ENCODE measurements around the gene RRP36.

Gene RRP36

GRCh38 chr6:43076464-43077332, 55.3 kb downstream of the RRP36 start:
- no peak for DNase-seq (ENCODE audit: low read depth)
- peak overlapping the region; percentile 80 for H3K4me3 ChIP-seq (ENCODE audit: low read depth, low read length)
- TF ChIP-seq CTCF (IDR thresholded peaks at IDR 0.05; ENCODE audit: control insufficient read depth, extremely low read depth, insufficient read depth) = no peak

GRCh38 chr6:43077333-43077809, 55.9 kb downstream of the RRP36 start:
- peak overlapping the region; percentile 80 for H3K4me3 ChIP-seq (ENCODE audit: low read depth, low read length)
- no peak for DNase-seq (ENCODE audit: low read depth)
- TF ChIP-seq CTCF (IDR thresholded peaks at IDR 0.05; ENCODE audit: control insufficient read depth, extremely low read depth, insufficient read depth) = no peak

- no peak overlapping the region for H3K4me3 ChIP-seq (ENCODE audit: low read depth, low read length)
- TF ChIP-seq CTCF (IDR thresholded peaks at IDR 0.05; ENCODE audit: control insufficient read depth, extremely low read depth, insufficient read depth) = no peak
- no peak for DNase-seq (ENCODE audit: low read depth)
Measured at GRCh38 chr6:43077981-43078511, 56.6 kb downstream of the RRP36 start.

- no peak overlapping the region for H3K4me3 ChIP-seq (ENCODE audit: low read depth, low read length)
- TF ChIP-seq CTCF (IDR thresholded peaks at IDR 0.05; ENCODE audit: control insufficient read depth, extremely low read depth, insufficient read depth) = no peak
- DNase-seq (ENCODE audit: low read depth) = no peak
Measured at GRCh38 chr6:43078691-43079090, 57.3 kb downstream of the RRP36 start.
